HCT116 (cell line): ENCODE data around the gene SHISA6. TPM values are rescaled to one million over a fixed set of nuclear protein-coding genes. Genes with fewer than 3 reads are reported as not detected.

Source experiments
- ATAC-seq: fragments of 200-7000 bp; cut with Tn5 transposase; 2 replicates; pipeline ENCODE4 v1.9.1; 2020; ENCODE audit warnings: mild to moderate bottlenecking, moderate library complexity
- BruUV-seq: library from RNA; stranded (reverse); fragments of 400-500 nt; replicated peaks from 2 replicates; lab custom pipeline; 2021; lab: Mats Ljungman, UMichigan
- CTCF ChIA-PET: fragments of 300-600 bp; sonication (Branson Sonifier 250); formaldehyde crosslinking; loops from one replicate; lab custom pipeline; 2021; ENCODE audit warnings: antibody characterized with exemption; lab: Charles Lee
- POLR2A ChIA-PET: fragments of 300-600, 350-600 bp; sonication (Branson Sonifier 250); formaldehyde crosslinking; loops from one replicate; lab custom pipeline; 2021; ENCODE audit warnings: antibody characterized with exemption; lab: Charles Lee
- RAD21 ChIA-PET, 2 experiments: fragments of 300-600 bp; sonication (Branson Sonifier 250); formaldehyde crosslinking; loops; one replicate each; lab custom pipeline; 2023; ENCODE audit warnings: low total read pairs in 2 of 2; ENCODE audit not compliant: uncharacterized antibody in 2 of 2, unreplicated experiment in 2 of 2, low non-redundant PET in 1 of 2; lab: Charles Lee
- DNase-seq: peaks from one replicate; pipeline ENCODE4 v3.0.0-alpha.2; 2010; ENCODE audit warnings: low read depth, low spot score
- H2AFZ ChIP-seq: fragments of 200-600 bp; shearing (Covaris generic), sonication (generic); 2 replicates; pipeline ENCODE4 v1.6.1; 2017; ENCODE audit warnings: low read depth, mixed run types, mixed read lengths, antibody characterized with exemption, low read length; ENCODE audit not compliant: poor library complexity, severe bottlenecking
- H3K27ac ChIP-seq: 2 replicates; pipeline ENCODE4 v1.5.1; 2012; ENCODE audit warnings: low read depth, low read length
- H3K27me3 ChIP-seq: fragments of 200-600 bp; sonication (generic); 2 replicates; pipeline ENCODE4 v1.6.1; 2016; ENCODE audit warnings: mixed run types, low read length, mixed read lengths; ENCODE audit not compliant: insufficient read depth
- H3K36me3 ChIP-seq, 2 experiments: fragments of 200-500 bp in 1 of 2; fragments of 200-600 bp in 1 of 2; sonication (Bioruptor generic) in 1 of 2; sonication (generic) in 1 of 2; 2 replicates each; pipeline versions ENCODE4 v1.5.1 to v1.6.1; 2014 to 2016; ENCODE audit warnings: low read length in 2 of 2, inconsistent platforms in 1 of 2, mixed read lengths in 1 of 2, mixed run types in 1 of 2; ENCODE audit not compliant: insufficient read depth in 2 of 2, control insufficient read depth in 1 of 2
- H3K4me1 ChIP-seq, 2 experiments: fragments of 200-600 bp in 1 of 2; sonication (generic) in 1 of 2; 2 replicates each; pipeline versions ENCODE4 v1.5.1 to v1.6.1; 2012 to 2017; ENCODE audit warnings: low read length in 2 of 2, inconsistent platforms in 1 of 2, mild to moderate bottlenecking in 1 of 2, mixed read lengths in 1 of 2, mixed run types in 1 of 2, moderate library complexity in 1 of 2; ENCODE audit not compliant: insufficient read depth in 2 of 2, control insufficient read depth in 1 of 2
- H3K4me2 ChIP-seq: fragments of 200-600 bp; sonication (generic); 2 replicates; pipeline ENCODE4 v1.6.1; 2017; ENCODE audit warnings: mixed run types, low read length, mixed read lengths
- H3K4me3 ChIP-seq, 2 experiments: fragments of 200-600 bp in 1 of 2; sonication (generic) in 1 of 2; replicated peaks in 1 of 2; 2 replicates each; pipeline ENCODE4 v1.5.1; 2011 to 2016; ENCODE audit warnings: low read length in 2 of 2, control low read depth in 1 of 2, low read depth in 1 of 2, mild to moderate bottlenecking in 1 of 2, mixed read lengths in 1 of 2, mixed run types in 1 of 2
- H3K79me2 ChIP-seq: fragments of 200-600 bp; sonication (generic); 2 replicates; pipeline ENCODE4 v1.6.1; 2017; ENCODE audit warnings: mild to moderate bottlenecking, mixed run types, low read length, moderate library complexity, mixed read lengths; ENCODE audit not compliant: insufficient read depth
- H3K9ac ChIP-seq: fragments of 200-600 bp; sonication (generic); 2 replicates; pipeline ENCODE4 v1.6.1; 2016; ENCODE audit warnings: low read length, mixed read lengths
- H3K9me2 ChIP-seq: fragments of 200-600 bp; sonication (generic), shearing (Covaris generic); 2 replicates; pipeline ENCODE4 v1.6.1; 2017; ENCODE audit warnings: mixed run types, mild to moderate bottlenecking, moderate library complexity; ENCODE audit not compliant: insufficient read depth
- H3K9me3 ChIP-seq, 2 experiments: fragments of 200-500 bp in 1 of 2; fragments of 200-600 bp in 1 of 2; sonication (Bioruptor generic) in 1 of 2; sonication (generic) in 1 of 2; 2 replicates each; pipeline ENCODE4 v1.6.1; 2014 to 2017; ENCODE audit warnings: low read length in 2 of 2, mixed read lengths in 2 of 2, inconsistent platforms in 1 of 2, low read depth in 1 of 2, mild to moderate bottlenecking in 1 of 2, mixed run types in 1 of 2, moderate library complexity in 1 of 2; ENCODE audit not compliant: control insufficient read depth in 1 of 2, insufficient read depth in 1 of 2
- H4K20me1 ChIP-seq: fragments of 200-600 bp; sonication (generic), shearing (Covaris generic); 2 replicates; pipeline ENCODE4 v1.6.1; 2017; ENCODE audit warnings: mixed run types, mild to moderate bottlenecking, moderate library complexity; ENCODE audit not compliant: insufficient read depth
- ELF1 ChIP-seq: IDR thresholded peaks from 2 replicates; pipeline ENCODE4 v1.6.1; 2012; ENCODE audit warnings: low read depth, borderline replicate concordance
- EZH2 ChIP-seq: fragments of 200-600 bp; sonication (generic); IDR thresholded peaks from 2 replicates; pipeline ENCODE4 v1.6.1; 2017; ENCODE audit warnings: antibody characterized with exemption, mixed run types
- EZH2phosphoT487 ChIP-seq: fragments of 200-600 bp; IDR thresholded peaks from 2 replicates; pipeline ENCODE4 v1.6.1; 2018; ENCODE audit warnings: antibody characterized with exemption, borderline replicate concordance
- ZNF274 ChIP-seq: fragments of 200-500 bp; sonication (Bioruptor generic); IDR thresholded peaks from 2 replicates; pipeline ENCODE4 v1.6.1; 2014; ENCODE audit warnings: mild to moderate bottlenecking, low read depth, low read length, inconsistent platforms
- intact Hi-C: fragments of 100-400 bp; cut with micrococcal nuclease; formaldehyde crosslinking; loops from 2 replicates; pipeline ENCODE4 v1.10.0; 2022
- total RNA-seq: library from RNA; stranded (reverse); gene quantifications from one replicate; pipeline ENCODE4 v1.2.1, GENCODE V29; 2021; ENCODE audit not compliant: unreplicated experiment
- TF ChIP-seq, protein P1 (sequence below): IDR thresholded peaks from 2 replicates; pipeline ENCODE4 v1.6.1; 2012; ENCODE audit warnings: low read depth
- TF ChIP-seq, protein P2 (sequence below), 3 experiments: fragments of 200-600 bp in 1 of 3; sonication (generic) in 1 of 3; IDR thresholded peaks in 2 of 3; conservative IDR thresholded peaks in 1 of 3; 2 replicates each; pipeline ENCODE4 v1.5.1; 2012 to 2017; ENCODE audit warnings: low read depth in 2 of 3, low read length in 2 of 3, antibody characterized with exemption in 1 of 3, borderline replicate concordance in 1 of 3, control low read depth in 1 of 3, mild to moderate bottlenecking in 1 of 3, mixed read lengths in 1 of 3, mixed run types in 1 of 3, moderate library complexity in 1 of 3; ENCODE audit not compliant: insufficient read depth in 1 of 3

SHISA6 gene
- total RNA-seq, 1 experiment from 2014 or later = not detected

DNA sequence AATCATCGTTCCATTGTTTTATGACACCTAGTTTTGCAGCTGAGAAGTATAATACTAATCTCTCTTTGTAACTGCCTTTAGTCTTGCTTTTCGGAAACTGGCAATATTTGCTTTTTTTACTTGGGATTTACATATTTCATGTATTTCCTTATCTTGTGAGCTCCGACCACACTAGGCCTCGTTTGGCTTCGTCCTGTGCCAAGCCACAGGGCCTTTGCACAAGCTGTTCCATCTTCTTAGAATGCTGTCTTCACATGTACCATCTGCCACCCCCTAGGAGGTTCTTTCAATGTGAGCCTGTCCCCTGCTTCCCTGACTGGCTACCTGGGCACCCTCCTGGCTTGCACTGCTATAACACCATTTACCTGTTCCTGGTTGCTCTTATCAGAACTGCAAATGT, 77.2 kb downstream of the SHISA6 start:
- Histone ChIP-seq H3K4me3 (no peak overlapping the region), H3K27me3 (no peaks in the 10 kb centered on the region), H3K4me2 (no peak overlapping the region), H3K79me2 (no peaks in the 10 kb centered on the region), H3K27ac (no peak overlapping the region), H3K4me1 (no peaks in the 10 kb centered on the region), H3K9me3 (peaks cover 0 to 17% of the 10 kb centered on the region in 2 experiments; a peak in 1 of 4 replicates), H3K9ac (no peak overlapping the region), H3K9me2 (no peaks in the 10 kb centered on the region)
- CTCF ChIA-PET = no interaction called here
- no TSS peak for BruUV-seq
- no peak for ATAC-seq
- intact Hi-C loops = no loop called here
- POLR2A ChIA-PET = no interaction called here
- no peak for DNase-seq
- TF ChIP-seq ZNF274 (no peak), ELF1 (no peak), EZH2 (no peak), EZH2phosphoT487 (no peak)
- TF ChIP-seq, protein P1, sequence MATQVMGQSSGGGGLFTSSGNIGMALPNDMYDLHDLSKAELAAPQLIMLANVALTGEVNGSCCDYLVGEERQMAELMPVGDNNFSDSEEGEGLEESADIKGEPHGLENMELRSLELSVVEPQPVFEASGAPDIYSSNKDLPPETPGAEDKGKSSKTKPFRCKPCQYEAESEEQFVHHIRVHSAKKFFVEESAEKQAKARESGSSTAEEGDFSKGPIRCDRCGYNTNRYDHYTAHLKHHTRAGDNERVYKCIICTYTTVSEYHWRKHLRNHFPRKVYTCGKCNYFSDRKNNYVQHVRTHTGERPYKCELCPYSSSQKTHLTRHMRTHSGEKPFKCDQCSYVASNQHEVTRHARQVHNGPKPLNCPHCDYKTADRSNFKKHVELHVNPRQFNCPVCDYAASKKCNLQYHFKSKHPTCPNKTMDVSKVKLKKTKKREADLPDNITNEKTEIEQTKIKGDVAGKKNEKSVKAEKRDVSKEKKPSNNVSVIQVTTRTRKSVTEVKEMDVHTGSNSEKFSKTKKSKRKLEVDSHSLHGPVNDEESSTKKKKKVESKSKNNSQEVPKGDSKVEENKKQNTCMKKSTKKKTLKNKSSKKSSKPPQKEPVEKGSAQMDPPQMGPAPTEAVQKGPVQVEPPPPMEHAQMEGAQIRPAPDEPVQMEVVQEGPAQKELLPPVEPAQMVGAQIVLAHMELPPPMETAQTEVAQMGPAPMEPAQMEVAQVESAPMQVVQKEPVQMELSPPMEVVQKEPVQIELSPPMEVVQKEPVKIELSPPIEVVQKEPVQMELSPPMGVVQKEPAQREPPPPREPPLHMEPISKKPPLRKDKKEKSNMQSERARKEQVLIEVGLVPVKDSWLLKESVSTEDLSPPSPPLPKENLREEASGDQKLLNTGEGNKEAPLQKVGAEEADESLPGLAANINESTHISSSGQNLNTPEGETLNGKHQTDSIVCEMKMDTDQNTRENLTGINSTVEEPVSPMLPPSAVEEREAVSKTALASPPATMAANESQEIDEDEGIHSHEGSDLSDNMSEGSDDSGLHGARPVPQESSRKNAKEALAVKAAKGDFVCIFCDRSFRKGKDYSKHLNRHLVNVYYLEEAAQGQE = no peak
- TF ChIP-seq, protein P2, sequence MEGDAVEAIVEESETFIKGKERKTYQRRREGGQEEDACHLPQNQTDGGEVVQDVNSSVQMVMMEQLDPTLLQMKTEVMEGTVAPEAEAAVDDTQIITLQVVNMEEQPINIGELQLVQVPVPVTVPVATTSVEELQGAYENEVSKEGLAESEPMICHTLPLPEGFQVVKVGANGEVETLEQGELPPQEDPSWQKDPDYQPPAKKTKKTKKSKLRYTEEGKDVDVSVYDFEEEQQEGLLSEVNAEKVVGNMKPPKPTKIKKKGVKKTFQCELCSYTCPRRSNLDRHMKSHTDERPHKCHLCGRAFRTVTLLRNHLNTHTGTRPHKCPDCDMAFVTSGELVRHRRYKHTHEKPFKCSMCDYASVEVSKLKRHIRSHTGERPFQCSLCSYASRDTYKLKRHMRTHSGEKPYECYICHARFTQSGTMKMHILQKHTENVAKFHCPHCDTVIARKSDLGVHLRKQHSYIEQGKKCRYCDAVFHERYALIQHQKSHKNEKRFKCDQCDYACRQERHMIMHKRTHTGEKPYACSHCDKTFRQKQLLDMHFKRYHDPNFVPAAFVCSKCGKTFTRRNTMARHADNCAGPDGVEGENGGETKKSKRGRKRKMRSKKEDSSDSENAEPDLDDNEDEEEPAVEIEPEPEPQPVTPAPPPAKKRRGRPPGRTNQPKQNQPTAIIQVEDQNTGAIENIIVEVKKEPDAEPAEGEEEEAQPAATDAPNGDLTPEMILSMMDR (IDR thresholded peaks at IDR 0.05 in 2 of 3, conservative IDR thresholded peaks at IDR 0.05 in 1 of 3; ENCODE audit: borderline replicate concordance in 1 of 3, insufficient read depth in 1 of 3, low read depth in 2 of 3, low read length in 2 of 3) = no peak
- TF ChIP-seq, all 23 proteins: peak for 0
- Histone ChIP-seq H3K36me3 (no peaks in the 10 kb centered on the region), H2AFZ (no peak overlapping the region), H4K20me1 (no peaks in the 10 kb centered on the region)
- RAD21 ChIA-PET = no interaction called here
